HG02642 (cell line): Measurements from ENCODE around the gene FHL3.

Source experiments
- ATAC-seq: cut with Tn5 transposase; IDR thresholded peaks from one replicate; pipeline ENCODE4 v1.9.1; 2021; ENCODE audit warnings: mild to moderate bottlenecking; ENCODE audit not compliant: unreplicated experiment, poor library complexity

Gene FHL3

GRCh38 chr1:37948166-37948565 is 57.1 kb downstream of the FHL3 start:
- ATAC-seq = no peak

- no peak for ATAC-seq
Observed at GRCh38 chr1:37947364-37947763, 58.0 kb downstream of the FHL3 start.
